DOHH2 (cell line): ENCODE measurements around the gene MC1R.
"Not testable (repeated sequence)": the region's sequence is repeated elsewhere in the genome, so short reads cannot be mapped to it uniquely, and the experiment has no call there.

Source experiments
- H3F3A ChIP-seq: fragments of 200-600 bp; sonication (generic), shearing (Covaris generic); 2 replicates; pipeline ENCODE4 v1.6.0; 2016; ENCODE audit warnings: antibody characterized with exemption, mild to moderate bottlenecking; ENCODE audit not compliant: control insufficient read depth, insufficient read depth
- H3K27ac ChIP-seq: fragments of 200-600 bp; sonication (generic); 2 replicates; pipeline ENCODE4 v1.5.1; 2014; ENCODE audit warnings: low read depth, mild to moderate bottlenecking, low read length, moderate library complexity
- H3K27me3 ChIP-seq: fragments of 200-600 bp; sonication (generic); 2 replicates; pipeline ENCODE4 v1.6.1; 2014; ENCODE audit warnings: mild to moderate bottlenecking, low read length, mixed read lengths; ENCODE audit not compliant: control insufficient read depth
- H3K36me3 ChIP-seq: fragments of 200-600 bp; sonication (generic); 2 replicates; pipeline ENCODE4 v1.6.1; 2014; ENCODE audit warnings: mild to moderate bottlenecking, low read length, moderate library complexity, mixed read lengths; ENCODE audit not compliant: control insufficient read depth
- H3K4me1 ChIP-seq: fragments of 200-600 bp; sonication (generic); 2 replicates; pipeline ENCODE4 v1.6.1; 2014; ENCODE audit warnings: mild to moderate bottlenecking, low read length, mixed read lengths; ENCODE audit not compliant: control insufficient read depth
- H3K4me2 ChIP-seq: fragments of 200-600 bp; sonication (generic); 2 replicates; pipeline ENCODE4 v1.6.0; 2014; ENCODE audit warnings: mild to moderate bottlenecking, low read length, moderate library complexity
- H3K4me3 ChIP-seq: fragments of 200-600 bp; sonication (generic); 2 replicates; pipeline ENCODE4 v1.5.1; 2014; ENCODE audit warnings: mild to moderate bottlenecking, low read length, mixed read lengths
- H3K79me2 ChIP-seq: fragments of 200-600 bp; sonication (generic); 2 replicates; pipeline ENCODE4 v1.6.1; 2014; ENCODE audit warnings: mild to moderate bottlenecking, low read length, mixed read lengths; ENCODE audit not compliant: control insufficient read depth
- H3K9me2 ChIP-seq: fragments of 200-600 bp; sonication (generic); replicated peaks from 2 replicates; pipeline ENCODE4 v1.6.1; 2014; ENCODE audit warnings: mild to moderate bottlenecking, low read length, mixed read lengths; ENCODE audit not compliant: control insufficient read depth
- H3K9me3 ChIP-seq: fragments of 200-600 bp; sonication (generic); 2 replicates; pipeline ENCODE4 v1.6.1; 2014; ENCODE audit warnings: antibody characterized with exemption, low read length, mixed read lengths; ENCODE audit not compliant: control insufficient read depth, insufficient read depth
- H4K20me1 ChIP-seq: fragments of 200-600 bp; sonication (generic); 2 replicates; pipeline ENCODE4 v1.6.0; 2014; ENCODE audit warnings: low read depth, mild to moderate bottlenecking, antibody characterized with exemption, low read length, moderate library complexity; ENCODE audit not compliant: control insufficient read depth, insufficient read depth
- EZH2phosphoT487 ChIP-seq: fragments of 200-600 bp; sonication (generic); IDR thresholded peaks from 2 replicates; pipeline ENCODE4 v1.6.1; 2017; ENCODE audit warnings: borderline replicate concordance, mild to moderate bottlenecking, antibody characterized with exemption, low read length, moderate library complexity, mixed read lengths
- TF ChIP-seq, protein P1 (sequence below): fragments of 200-600 bp; sonication (generic); IDR thresholded peaks from one replicate; pipeline ENCODE4 v1.5.1; 2014; ENCODE audit warnings: antibody characterized with exemption, mild to moderate bottlenecking, low read depth, low read length; ENCODE audit not compliant: poor library complexity, severe bottlenecking

Gene MC1R

DNA sequence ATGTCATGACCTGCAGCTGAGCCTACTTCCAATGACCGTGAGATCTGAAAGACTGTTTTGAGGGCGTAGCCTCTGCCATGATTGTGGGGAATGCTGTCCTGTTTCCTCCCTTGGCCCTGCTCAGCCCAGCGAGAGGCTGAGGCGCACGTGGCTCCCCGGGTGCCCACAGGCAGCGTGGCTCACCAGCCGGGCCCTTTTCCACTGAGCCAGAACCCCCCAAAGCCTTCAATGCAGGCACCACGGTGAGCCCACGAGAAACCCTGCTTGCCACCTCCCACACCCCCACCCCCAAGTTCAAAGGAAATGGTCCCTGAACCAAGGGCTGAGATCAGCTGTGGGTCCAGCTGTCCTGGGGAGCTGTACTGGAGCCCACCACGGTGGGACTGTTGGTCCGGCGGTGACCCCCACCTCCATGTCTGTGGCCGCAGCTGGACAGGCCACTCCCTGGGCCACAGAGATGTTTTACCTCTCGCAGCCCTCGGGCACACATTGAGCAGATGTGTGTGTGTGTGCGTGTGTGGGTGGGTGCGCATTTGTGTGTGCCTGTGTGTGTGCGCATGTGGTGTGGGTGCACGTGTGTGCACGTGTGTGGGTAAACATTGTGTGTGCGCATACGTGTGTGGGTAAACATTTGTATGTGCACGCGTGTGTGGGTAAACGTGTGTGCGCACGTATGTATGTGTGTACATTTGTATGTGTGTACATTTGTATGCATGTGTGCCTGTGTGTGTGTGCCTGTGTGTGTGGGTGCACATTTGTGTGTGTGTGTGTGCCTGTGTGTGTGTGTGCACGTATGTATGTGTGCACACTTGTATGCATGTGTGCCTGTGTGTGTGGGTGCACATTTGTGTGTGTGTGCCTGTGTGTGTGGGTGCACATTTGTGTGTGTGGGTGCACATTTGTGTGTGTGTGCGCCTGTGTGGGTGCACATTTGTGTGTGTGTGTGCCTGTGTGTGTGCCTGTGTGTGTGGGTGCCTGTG is 5.0 kb upstream of the MC1R start:
- H3K9me2 ChIP-seq = no peaks in the 10 kb centered on the region
- H3K27ac ChIP-seq = no peak overlapping the region
- H3K36me3 ChIP-seq = peaks cover 45% of the 10 kb centered on the region
- H3K4me2 ChIP-seq = no peak overlapping the region
- H3K79me2 ChIP-seq = peaks cover 6% of the 10 kb centered on the region; the same call in 1 of the 2 replicates
- H4K20me1 ChIP-seq = no peaks in the 10 kb centered on the region
- H3K9me3 ChIP-seq = no peaks in the 10 kb centered on the region
- H3K4me1 ChIP-seq = peaks cover 39% of the 10 kb centered on the region
- H3K27me3 ChIP-seq = no peaks in the 10 kb centered on the region
- H3K4me3 ChIP-seq = no peak overlapping the region
- TF ChIP-seq EZH2phosphoT487 = no peak
- TF ChIP-seq, protein P1, sequence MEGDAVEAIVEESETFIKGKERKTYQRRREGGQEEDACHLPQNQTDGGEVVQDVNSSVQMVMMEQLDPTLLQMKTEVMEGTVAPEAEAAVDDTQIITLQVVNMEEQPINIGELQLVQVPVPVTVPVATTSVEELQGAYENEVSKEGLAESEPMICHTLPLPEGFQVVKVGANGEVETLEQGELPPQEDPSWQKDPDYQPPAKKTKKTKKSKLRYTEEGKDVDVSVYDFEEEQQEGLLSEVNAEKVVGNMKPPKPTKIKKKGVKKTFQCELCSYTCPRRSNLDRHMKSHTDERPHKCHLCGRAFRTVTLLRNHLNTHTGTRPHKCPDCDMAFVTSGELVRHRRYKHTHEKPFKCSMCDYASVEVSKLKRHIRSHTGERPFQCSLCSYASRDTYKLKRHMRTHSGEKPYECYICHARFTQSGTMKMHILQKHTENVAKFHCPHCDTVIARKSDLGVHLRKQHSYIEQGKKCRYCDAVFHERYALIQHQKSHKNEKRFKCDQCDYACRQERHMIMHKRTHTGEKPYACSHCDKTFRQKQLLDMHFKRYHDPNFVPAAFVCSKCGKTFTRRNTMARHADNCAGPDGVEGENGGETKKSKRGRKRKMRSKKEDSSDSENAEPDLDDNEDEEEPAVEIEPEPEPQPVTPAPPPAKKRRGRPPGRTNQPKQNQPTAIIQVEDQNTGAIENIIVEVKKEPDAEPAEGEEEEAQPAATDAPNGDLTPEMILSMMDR = no peak
- H3F3A ChIP-seq = peaks cover 20% of the 10 kb centered on the region

DNA sequence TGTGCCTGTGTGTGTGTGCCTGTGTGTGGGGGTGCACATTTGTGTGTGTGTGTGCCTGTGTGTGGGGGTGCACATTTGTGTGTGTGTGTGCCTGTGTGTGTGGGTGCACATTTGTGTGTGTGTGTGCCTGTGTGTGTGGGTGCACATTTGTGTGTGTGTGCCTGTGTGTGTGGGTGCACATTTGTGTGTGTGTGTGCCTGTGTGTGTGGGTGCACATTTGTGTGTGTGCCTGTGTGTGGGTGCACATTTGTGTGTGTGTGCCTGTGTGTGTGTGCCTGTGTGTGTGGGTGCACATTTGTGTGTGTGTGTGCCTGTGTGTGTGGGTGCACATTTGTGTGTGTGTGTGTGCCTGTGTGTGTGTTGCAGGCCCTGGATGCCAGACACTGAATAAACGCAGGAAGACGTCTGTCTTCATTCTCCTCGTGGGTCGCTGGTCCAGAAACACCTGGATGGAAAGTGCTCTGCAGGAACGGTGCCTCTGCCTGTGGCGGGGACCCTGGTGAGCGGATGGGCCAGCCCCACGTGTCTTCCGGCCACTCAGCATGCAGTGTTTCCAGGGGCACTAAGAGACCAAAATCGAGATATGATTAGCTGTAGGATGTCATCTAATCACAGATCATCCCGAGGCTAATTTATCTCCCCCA is 3.9 kb upstream of the MC1R start:
- Histone ChIP-seq H3K4me1 (peaks cover 36% of the 10 kb centered on the region), H3F3A (peaks cover 10% of the 10 kb centered on the region), H3K36me3 (peaks cover 41% of the 10 kb centered on the region)
- not testable (repeated sequence) for H3K27me3 ChIP-seq, H3K4me3 ChIP-seq, H3K27ac ChIP-seq, H3K9me2 ChIP-seq, H3K4me2 ChIP-seq, H3K79me2 ChIP-seq, H3K9me3 ChIP-seq, H4K20me1 ChIP-seq

DNA sequence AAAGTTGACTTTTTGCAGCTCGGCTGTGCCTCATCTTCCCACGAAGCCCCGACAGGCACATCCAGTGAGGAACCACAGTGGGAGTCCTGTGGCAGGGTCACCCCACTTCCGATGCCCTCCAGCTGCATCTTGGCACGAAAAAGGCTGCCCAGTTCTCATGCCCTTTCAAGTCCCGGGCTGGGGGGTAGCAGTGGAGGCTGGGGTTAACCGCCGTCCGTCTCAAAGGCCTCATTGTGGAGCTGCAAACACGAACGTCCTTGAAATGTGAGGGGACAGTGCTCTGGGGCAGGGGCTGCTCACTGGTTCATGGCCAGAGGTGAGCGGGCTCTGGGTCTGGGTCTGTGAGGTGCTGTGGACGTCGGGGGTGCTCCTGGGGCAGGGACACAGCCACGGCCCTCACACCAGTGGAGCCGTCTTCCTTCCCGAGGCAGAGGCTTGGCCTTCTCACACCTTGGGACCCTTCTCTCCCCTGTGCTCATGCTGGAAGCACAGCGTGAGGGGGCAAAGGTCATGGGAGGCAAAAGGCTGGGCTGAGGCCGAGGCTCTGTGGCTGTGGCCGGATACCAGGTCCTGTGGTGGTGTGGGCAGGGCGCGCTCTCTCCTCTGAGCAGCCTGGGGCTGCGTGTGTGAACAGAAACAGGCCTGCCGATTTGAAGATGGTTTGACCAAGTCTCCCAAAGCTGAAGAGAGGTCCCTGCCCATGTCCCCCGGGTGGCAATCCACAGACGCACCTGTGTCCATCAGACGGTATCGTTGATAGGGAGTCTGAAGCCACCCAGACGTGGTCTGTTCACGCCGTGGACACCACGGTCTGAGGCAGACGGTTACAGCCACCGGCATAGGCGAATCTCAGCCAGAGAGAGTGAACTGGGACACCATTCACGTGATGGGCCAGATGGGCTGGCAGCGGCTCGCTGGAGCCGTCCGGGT is 3.1 kb upstream of the MC1R start:
- no peaks in the 10 kb centered on the region for H3K9me3 ChIP-seq
- H3K4me3 ChIP-seq = no peak overlapping the region
- H3F3A ChIP-seq = peaks cover 12% of the 10 kb centered on the region
- peaks cover 33% of the 10 kb centered on the region for H3K36me3 ChIP-seq
- H3K4me2 ChIP-seq = no peak overlapping the region
- H3K4me1 ChIP-seq = peaks cover 35% of the 10 kb centered on the region
- H3K27ac ChIP-seq = no peak overlapping the region
- no peak for TF ChIP-seq EZH2phosphoT487
- TF ChIP-seq, protein P1 = no peak
- H3K79me2 ChIP-seq = peaks cover 1% of the 10 kb centered on the region; the same call in 1 of the 2 replicates
- no peaks in the 10 kb centered on the region for H3K27me3 ChIP-seq
- no peaks in the 10 kb centered on the region for H4K20me1 ChIP-seq
- H3K9me2 ChIP-seq = no peaks in the 10 kb centered on the region
